MM.1S (cell line): ENCODE data around the gene SORCS2.

Experiments used
- DNase-seq: peaks from one replicate; pipeline ENCODE4 v3.0.0-alpha.2; 2015
- H2AFZ ChIP-seq: fragments of 300-600 bp; sonication (generic); 2 replicates; pipeline ENCODE4 v1.6.0; 2016; ENCODE audit warnings: antibody characterized with exemption, low read length
- H3F3A ChIP-seq: fragments of 300-600 bp; sonication (generic); 2 replicates; pipeline ENCODE4 v1.6.1; 2016; ENCODE audit warnings: mild to moderate bottlenecking, antibody characterized with exemption, low read length, moderate library complexity, mixed read lengths; ENCODE audit not compliant: insufficient read depth
- H3K27ac ChIP-seq: fragments of 300-600 bp; sonication (generic); 2 replicates; pipeline ENCODE4 v1.5.1; 2016; ENCODE audit warnings: mild to moderate bottlenecking, low read length
- H3K27me3 ChIP-seq: fragments of 300-600 bp; sonication (generic); replicated peaks from 2 replicates; pipeline ENCODE4 v1.6.0; 2016; ENCODE audit warnings: low read length; ENCODE audit not compliant: insufficient read depth
- H3K36me3 ChIP-seq: fragments of 300-600 bp; sonication (generic); replicated peaks from 2 replicates; pipeline ENCODE4 v1.6.1; 2016; ENCODE audit warnings: mild to moderate bottlenecking, low read length, mixed read lengths; ENCODE audit not compliant: insufficient read depth
- H3K4me1 ChIP-seq: fragments of 300-600 bp; sonication (generic); 2 replicates; pipeline ENCODE4 v1.6.1; 2016; ENCODE audit warnings: low read length, mixed read lengths
- H3K4me2 ChIP-seq: fragments of 300-600 bp; sonication (generic); 2 replicates; pipeline ENCODE4 v1.6.0; 2016; ENCODE audit warnings: low read depth, low read length
- H3K4me3 ChIP-seq: fragments of 300-600 bp; sonication (generic); 2 replicates; pipeline ENCODE4 v1.5.1; 2016; ENCODE audit warnings: low read length, mixed read lengths
- H3K79me2 ChIP-seq: fragments of 300-600 bp; sonication (generic); 2 replicates; pipeline ENCODE4 v1.6.1; 2016; ENCODE audit warnings: mixed run types, low read length, mixed read lengths
- H3K9ac ChIP-seq: fragments of 300-600 bp; sonication (generic); 2 replicates; pipeline ENCODE4 v1.6.1; 2016; ENCODE audit warnings: low read length, mixed read lengths
- H3K9me2 ChIP-seq: fragments of 300-600 bp; sonication (generic); replicated peaks from 2 replicates; pipeline ENCODE4 v1.6.1; 2016; ENCODE audit warnings: mild to moderate bottlenecking, low read length, mixed read lengths; ENCODE audit not compliant: insufficient read depth
- H3K9me3 ChIP-seq: fragments of 300-600 bp; sonication (generic); replicated peaks from 2 replicates; pipeline ENCODE4 v1.6.1; 2016; ENCODE audit warnings: mild to moderate bottlenecking, low read length, mixed read lengths; ENCODE audit not compliant: insufficient read depth
- H4K20me1 ChIP-seq: fragments of 300-600 bp; sonication (generic); 2 replicates; pipeline ENCODE4 v1.6.1; 2016; ENCODE audit warnings: mild to moderate bottlenecking, low read length, moderate library complexity, mixed read lengths; ENCODE audit not compliant: insufficient read depth
- EZH2 ChIP-seq: fragments of 300-600 bp; sonication (generic); optimal IDR thresholded peaks from 2 replicates; pipeline ENCODE3; 2017; ENCODE audit warnings: low read depth, mild to moderate bottlenecking, antibody characterized with exemption, low read length, mixed read lengths
- EZH2phosphoT487 ChIP-seq: fragments of 300-600 bp; sonication (generic); IDR thresholded peaks from 2 replicates; pipeline ENCODE4 v1.6.1; 2018; ENCODE audit warnings: antibody characterized with exemption, low read length
- TF ChIP-seq, protein P1 (sequence below): fragments of 300-600 bp; sonication (generic); IDR thresholded peaks from 2 replicates; pipeline ENCODE4 v1.5.1; 2016; ENCODE audit warnings: antibody characterized with exemption, low read length, mixed read lengths

The SORCS2 gene

GRCh38 chr4:7658341-7659204, 466.2 kb downstream of the SORCS2 start:
- peaks cover 93% of the 10 kb centered on the region for H3K27me3 ChIP-seq
- no peak overlapping the region for H3K4me2 ChIP-seq
- H2AFZ ChIP-seq = no peak overlapping the region
- H3F3A ChIP-seq = no peaks in the 10 kb centered on the region
- no peaks in the 10 kb centered on the region for H3K9me2 ChIP-seq
- H3K9ac ChIP-seq = no peak overlapping the region
- TF ChIP-seq, protein P1, sequence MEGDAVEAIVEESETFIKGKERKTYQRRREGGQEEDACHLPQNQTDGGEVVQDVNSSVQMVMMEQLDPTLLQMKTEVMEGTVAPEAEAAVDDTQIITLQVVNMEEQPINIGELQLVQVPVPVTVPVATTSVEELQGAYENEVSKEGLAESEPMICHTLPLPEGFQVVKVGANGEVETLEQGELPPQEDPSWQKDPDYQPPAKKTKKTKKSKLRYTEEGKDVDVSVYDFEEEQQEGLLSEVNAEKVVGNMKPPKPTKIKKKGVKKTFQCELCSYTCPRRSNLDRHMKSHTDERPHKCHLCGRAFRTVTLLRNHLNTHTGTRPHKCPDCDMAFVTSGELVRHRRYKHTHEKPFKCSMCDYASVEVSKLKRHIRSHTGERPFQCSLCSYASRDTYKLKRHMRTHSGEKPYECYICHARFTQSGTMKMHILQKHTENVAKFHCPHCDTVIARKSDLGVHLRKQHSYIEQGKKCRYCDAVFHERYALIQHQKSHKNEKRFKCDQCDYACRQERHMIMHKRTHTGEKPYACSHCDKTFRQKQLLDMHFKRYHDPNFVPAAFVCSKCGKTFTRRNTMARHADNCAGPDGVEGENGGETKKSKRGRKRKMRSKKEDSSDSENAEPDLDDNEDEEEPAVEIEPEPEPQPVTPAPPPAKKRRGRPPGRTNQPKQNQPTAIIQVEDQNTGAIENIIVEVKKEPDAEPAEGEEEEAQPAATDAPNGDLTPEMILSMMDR = no peak
- no peak for TF ChIP-seq EZH2phosphoT487
- H3K27ac ChIP-seq = no peak overlapping the region
- no peak for DNase-seq
- no peaks in the 10 kb centered on the region for H3K79me2 ChIP-seq
- H3K4me3 ChIP-seq = no peak overlapping the region
- H3K4me1 ChIP-seq = no peaks in the 10 kb centered on the region
- no peaks in the 10 kb centered on the region for H3K9me3 ChIP-seq
- H4K20me1 ChIP-seq = no peaks in the 10 kb centered on the region; the same call in 1 of the 2 replicates
- H3K36me3 ChIP-seq = no peaks in the 10 kb centered on the region

DNA sequence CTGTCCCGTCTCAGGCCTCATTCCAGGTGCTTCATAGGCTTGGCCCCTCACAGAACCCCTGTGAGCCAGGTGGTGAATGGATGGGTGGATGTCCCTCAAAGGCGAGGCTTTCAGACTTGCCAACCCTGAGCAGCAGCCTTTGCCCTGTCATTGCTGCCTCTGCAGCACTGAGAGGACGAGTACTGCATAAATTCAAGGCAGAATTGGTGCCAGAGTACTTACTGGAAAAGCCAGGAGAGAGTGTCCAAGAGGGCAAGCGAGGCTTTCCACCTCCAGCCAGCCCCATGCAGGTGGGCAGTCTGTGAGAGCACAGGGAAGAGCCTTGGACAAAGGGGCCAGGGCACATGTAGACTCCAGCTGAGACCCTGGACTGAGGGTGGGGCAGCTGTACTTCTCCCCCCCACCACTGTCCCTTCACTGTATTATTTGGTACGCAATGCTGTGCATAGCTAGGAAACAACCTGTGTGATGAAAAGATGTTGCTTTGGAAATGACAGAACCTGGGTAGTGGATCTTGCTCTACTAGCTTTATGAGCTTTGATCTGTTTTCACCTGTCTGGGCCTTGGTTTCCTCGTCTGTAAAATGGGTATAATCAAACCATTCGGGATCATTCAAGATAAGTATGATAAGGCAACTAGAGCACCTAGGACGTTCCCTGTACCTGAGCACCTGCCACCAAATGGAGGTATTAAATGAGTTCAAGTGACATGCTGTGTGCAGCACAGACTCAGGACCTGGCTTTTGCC, 467.3 kb downstream of the SORCS2 start:
- no peaks in the 10 kb centered on the region for H3K9me2 ChIP-seq
- H3K4me2 ChIP-seq = no peak overlapping the region
- no peaks in the 10 kb centered on the region for H3K9me3 ChIP-seq
- peaks cover 93% of the 10 kb centered on the region for H3K27me3 ChIP-seq
- no peak overlapping the region for H3K9ac ChIP-seq
- TF ChIP-seq EZH2phosphoT487 (no peak), EZH2 (no peak)
- TF ChIP-seq, protein P1 = no peak
- H3K79me2 ChIP-seq = no peaks in the 10 kb centered on the region
- no peaks in the 10 kb centered on the region for H3K36me3 ChIP-seq
- H3F3A ChIP-seq = no peaks in the 10 kb centered on the region
- no peaks in the 10 kb centered on the region for H3K4me1 ChIP-seq
- H2AFZ ChIP-seq = no peak overlapping the region
- DNase-seq = no peak
- H3K27ac ChIP-seq = no peak overlapping the region
- H4K20me1 ChIP-seq = no peaks in the 10 kb centered on the region; the same call in 1 of the 2 replicates
- no peak overlapping the region for H3K4me3 ChIP-seq

DNA sequence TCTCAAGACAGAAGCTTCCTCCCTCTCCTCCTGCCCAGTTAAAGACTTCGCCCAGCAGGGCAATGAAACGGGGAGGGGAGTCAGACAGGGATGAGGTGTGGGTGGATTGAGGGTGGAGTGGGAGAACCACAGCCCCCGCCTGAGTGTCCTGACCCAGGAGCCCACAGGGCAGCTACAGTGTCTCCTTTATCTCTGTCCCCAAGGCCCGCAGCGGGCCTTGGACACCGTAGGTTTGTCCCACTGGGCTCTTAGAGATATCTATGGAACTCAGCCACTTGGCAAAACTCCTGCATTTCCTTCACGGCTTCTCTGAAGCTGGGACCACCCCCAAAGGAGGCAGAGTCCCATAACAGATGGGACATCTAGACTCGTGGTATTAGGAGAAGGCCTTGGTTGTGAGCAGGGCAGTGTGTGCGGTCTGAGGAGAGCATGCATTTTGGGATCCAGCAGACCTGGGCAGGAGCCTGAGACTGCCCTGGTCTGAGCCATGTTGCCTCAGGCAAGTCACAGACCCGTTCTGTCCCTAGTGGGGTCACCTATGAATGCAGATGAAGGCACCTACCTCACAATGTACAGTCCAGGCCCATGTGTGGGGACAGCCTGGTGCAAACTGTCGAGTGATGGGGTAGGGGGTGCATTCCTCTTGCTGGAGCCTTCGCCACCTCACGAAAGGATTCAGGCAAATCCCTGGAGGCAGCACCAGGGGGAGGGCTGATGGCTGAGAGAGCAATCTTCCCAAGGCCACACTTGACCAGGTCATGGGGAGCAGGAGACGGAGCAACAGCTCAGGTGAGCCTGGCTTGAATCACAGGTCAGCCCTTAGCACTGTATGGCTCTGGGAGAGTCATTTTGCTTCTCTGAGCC, 468.1 kb downstream of the SORCS2 start:
- DNase-seq = no peak
- TF ChIP-seq EZH2 (no peak), EZH2phosphoT487 (no peak)
- TF ChIP-seq, protein P1 = no peak
- Histone ChIP-seq H3F3A (no peaks in the 10 kb centered on the region), H3K79me2 (no peaks in the 10 kb centered on the region), H3K4me1 (no peaks in the 10 kb centered on the region), H3K27ac (no peak overlapping the region), H3K9me3 (no peaks in the 10 kb centered on the region), H3K9ac (no peak overlapping the region), H3K9me2 (no peaks in the 10 kb centered on the region), H4K20me1 (no peaks in the 10 kb centered on the region; the same call in 1 of the 2 replicates), H3K4me2 (no peak overlapping the region), H2AFZ (no peak overlapping the region), H3K27me3 (peaks cover 93% of the 10 kb centered on the region), H3K4me3 (no peak overlapping the region), H3K36me3 (no peaks in the 10 kb centered on the region)
